Stimulated activated CD4-positive, alpha-beta T cell treated with anti-CD3 and anti-CD28 coated beads, Interleukin-12 subunit alpha, Interleukin-12 subunit beta, amount 100 ng/mL, for 24 hours (primary cell): Measurements from ENCODE around the gene MMP20.

Experiments used
- DNase-seq, 2 experiments: peaks; one replicate each; pipeline ENCODE4 v3.0.0-alpha.2; 2020; ENCODE audit warnings: low read depth in 2 of 2

MMP20 gene

DNA sequence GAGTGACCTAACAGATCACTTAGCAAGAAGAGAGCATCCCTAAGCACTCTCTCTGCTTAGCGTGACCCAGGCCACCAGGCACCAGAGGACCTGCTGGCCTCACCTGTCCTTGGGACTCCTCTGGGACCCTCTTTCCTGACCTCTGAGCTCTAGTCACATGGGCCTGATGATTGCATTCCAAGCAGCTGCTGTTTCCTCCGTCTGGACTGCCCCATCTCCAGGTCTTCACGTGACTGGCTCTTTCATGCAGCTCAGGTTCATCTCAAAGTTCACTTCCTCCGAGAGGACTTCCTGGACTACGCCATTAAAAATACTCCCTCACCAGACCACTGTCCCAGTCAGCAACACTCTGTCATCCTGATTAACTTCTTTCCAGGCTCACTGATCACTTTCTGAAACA, 2.9 kb downstream of the MMP20 start:
- no peak for DNase-seq

DNA sequence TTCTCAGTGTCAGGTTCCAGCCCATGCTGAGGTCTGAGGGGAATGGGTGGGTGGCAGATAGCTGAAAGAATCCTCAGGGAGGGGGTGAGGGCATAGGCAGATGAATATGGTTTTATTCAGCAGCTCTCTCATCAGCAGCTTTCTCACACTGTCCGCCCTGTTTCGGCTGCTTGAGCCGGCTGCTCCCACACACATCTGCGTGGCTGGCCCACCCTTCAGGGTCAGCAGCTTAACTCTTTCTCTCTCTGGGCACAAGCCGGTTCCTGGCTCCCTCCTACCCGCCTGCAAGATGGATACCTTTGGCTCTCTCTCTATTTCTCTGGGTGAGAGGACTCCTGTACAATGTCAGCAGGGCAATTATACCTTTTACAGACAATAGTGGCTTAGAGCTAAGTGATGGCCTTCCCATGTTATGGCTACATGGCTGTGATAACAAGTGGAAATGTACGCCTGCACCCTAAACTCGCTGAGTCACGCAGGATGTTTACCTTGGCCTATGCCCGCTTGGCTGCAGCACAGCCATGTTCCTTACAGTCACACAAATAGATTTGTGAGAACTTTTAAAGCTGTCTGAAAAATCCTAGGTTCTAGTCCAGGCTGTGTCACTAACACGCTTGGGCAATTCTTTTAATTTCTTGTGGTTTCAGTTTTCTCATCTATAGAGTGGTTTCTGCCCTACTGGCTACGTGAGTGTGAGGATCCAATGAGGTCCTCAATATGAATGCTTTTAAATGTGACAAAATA, 4.1 kb downstream of the MMP20 start:
- no peak for DNase-seq

DNA sequence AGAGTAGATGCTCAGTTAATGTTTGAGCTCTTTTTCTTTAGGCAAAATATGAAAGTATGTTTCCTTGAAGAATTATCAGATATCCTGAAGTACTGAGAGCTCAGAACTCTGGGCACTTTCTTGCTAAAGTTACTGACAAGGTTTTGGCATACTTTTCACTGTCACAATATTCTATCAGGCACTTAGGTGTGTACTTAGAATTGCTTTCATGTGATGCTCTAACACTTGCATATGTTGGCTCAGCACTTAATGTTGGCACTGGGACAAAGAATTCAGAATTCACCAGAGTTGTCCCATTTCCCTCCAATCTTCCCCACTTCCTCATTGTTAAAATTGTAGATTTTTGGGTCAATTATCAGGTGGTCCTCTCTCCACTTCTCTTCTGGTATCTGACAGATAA, 5.0 kb downstream of the MMP20 start:
- no peak for DNase-seq

DNA sequence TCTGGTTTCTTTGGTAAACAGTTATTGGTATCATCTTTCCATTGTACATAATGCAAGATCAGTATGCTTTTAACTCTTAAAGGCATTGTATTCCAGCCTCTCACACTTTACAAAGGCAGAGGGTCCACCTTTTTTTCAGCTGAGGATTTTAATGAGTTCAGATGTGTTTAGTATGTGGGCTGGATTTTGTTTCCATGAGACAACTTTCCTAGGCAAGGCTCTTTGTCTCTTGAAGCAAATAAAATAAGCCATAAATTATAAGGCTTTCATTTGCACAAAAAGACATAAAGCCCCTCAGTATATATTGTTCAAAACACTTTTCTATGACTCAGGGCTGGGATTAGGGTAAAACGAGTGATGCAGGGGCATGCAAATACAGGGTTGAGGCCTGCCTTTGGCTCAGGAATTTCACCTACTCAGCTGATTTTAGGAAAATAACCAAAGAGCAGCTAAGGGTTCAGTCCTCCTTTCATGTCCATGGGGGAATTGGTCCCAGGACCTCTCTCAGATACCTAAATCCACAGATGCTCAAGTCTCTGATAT, 7.6 kb downstream of the MMP20 start:
- DNase-seq = no peak

DNA sequence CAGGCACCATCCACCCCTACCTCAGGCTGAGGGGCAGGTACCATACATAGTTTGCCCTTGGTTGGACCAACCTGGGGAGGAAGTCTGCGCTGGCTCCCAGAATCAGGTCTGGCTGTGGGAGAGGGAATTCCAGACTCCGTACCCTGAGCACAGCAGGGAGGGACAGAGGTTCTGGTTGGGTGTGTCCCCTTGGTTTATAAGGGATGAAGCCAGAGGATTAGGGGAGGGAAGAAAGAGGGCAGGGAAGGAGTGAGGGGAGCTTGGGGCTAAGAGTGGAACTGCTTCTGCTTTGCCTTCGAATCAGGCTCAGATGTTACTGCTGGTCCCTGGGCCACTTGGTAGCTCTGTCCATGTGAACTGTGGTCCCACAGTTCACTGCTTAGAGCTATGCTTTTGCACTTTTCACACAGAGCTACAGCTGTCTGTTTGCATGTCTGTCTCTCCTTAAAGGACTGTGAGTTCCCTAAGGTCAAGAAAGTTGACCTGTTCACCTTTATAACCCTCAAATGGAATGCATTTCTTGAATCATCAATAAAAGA, 9.2 kb downstream of the MMP20 start:
- DNase-seq = no peak

DNA sequence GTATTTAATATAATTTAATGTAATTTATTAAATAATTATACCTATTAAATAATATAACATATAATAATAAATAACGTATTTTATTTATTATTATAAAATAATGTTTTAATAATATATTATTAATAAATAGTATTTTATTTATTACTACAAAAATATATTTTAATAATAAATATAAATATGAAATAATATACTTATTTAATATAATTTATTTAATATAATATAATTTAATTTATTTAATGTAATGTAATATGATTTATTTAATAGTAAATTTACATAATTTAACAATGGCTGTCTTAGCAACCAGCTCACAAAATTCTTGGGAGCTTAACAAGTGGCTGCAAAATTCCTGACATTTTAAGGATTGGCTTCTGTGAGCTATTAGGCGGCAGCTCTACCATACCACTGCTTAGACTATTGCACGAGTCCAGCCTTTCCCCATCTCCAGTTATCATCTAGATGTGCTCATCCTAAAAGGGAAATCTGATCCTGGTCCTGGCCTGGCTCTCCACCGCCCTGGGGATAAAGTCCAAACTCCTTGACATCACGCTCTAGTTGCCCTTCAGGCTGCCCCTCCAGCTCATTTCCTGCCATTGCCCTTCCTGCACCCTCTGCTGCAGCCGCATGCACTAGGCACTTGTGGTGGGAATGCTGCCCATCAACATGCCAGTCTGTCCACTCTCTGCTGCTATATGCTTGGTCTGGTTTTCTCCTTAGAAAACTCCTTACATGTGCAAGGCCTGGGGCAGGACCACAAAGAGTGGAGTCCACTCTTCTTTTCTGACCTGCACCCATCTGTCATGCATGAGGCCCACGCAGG, 9.8 kb downstream of the MMP20 start:
- no peak for DNase-seq

DNA sequence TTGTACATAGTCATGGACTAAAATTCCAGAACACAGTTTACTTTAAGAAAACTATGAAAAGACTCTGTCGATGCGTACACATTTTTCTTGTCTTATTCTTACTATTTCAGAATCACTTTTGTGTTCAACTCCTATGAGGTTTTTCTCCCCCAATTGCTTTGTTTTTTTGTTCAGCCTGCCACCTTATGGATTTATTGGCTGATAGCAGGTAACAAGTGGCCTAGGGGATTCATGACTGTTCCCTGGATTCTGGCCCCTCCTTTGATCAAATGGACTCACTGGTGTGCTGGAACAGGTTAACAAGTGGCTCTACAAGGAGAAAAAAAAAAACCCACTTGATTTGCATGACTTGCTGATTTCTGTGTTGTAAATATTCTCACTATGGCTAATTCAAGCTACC, 10.6 kb downstream of the MMP20 start:
- no peak for DNase-seq

DNA sequence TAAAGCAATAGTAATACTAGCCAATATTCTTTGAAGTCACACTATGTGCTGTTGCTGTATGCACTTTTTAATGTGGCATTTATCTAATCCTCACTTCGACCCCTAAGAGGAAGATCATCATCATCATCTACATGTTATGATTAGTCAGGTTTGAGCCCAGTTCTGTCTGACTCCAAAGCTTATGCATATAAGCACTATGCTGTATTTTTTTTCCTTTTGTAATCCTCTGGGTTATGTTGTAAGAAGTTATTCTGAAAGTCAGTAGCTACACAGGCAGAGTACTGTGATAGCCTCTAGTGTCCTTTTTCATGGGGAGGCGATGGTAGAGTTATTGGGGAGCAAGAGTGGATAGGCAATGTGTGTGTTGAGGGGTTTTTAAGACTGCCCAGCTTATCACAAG, 11.1 kb downstream of the MMP20 start:
- no peak for DNase-seq

DNA sequence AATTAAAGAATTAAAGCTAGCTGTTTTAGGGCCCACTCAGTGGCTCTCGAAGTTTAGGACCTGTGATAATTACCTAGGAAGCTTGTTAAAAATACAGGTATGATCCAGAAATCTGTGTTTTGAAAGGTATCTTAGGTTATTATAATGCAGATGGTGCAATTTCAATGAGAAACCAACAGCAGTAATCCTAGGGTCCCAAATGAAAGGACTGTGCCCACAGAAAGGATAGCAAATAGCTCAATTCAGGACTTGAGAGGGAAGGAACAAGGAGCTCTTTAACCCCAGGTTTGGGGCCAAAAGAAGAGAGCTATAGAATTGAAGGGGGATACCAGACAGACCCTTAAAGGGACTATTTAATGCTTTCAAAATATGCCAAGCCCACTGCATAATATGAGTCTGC, 11.7 kb downstream of the MMP20 start:
- no peak for DNase-seq

DNA sequence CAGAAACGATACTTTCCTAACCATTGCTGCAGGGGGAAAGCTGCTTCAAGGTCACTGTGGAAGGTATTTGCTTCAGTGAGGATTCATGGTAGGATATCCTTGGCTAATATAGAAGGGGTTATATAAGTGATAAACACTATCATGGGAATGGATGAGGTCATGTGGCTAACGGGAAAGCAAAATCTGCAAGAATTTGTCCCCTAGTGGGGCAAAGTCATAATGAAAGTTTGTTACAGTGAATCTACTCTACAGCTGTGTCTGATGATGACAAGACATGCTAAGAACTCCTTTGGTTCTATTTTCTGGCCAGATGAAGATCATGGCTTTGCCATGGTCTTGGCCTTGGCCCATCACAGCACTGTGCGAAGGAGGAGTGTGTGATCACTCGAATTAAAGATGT, 13.8 kb downstream of the MMP20 start:
- DNase-seq = no peak

DNA sequence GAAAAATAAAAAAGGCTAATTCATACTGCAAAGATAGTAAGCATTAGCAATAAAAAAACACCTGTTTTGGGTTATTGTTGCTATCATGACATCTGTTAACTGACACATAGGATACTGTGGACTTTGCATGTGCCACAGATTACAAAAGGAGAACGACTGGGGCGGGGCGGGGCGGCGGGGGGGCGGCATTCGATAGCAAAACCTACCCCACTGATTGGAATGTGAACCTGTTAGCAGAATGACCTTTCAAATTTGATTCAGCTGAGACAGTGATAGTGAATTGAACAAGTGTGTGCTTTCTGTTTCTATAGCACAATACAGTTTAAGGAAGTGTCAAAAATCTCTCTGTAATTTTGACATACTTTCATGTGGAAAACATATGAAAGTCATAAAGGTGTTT, 14.9 kb downstream of the MMP20 start:
- no peak for DNase-seq

DNA sequence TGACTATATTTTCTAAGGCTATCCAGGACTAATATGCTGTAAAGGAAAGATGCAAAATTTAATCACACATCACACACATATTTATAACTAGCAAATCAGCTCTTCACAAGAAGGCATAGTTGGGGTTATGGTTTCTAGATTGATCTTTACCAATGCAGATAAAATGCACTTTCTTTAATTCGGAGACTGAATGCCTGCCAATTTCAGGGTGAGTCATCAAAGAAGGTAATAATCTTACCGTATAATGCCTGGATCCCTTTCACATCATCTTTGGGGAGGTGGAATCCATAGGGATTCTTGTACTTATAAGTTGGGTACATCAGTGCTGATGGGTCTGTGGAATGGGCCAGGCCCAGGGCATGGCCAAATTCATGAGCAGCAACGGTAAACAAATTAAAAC, 16.4 kb downstream of the MMP20 start:
- no peak for DNase-seq

DNA sequence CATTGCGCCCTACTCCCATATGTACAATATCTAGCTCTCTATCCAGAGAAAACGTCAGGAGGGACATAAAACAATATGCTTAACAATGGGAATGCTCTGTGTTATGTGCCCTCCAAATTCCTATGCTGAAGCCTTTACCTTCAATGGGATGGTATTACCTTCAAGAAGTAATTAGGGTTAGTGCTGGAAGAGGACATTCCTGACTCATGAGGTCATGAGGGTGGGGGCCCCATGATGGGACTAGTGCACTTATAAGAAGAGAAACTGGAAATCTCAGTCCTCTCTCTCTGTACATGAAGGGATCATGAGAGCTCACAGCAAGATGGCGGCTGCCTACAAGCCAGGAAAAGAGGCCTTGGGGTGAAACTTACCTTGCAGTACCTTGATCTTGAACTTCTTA, 20.3 kb downstream of the MMP20 start:
- DNase-seq = no peak

DNA sequence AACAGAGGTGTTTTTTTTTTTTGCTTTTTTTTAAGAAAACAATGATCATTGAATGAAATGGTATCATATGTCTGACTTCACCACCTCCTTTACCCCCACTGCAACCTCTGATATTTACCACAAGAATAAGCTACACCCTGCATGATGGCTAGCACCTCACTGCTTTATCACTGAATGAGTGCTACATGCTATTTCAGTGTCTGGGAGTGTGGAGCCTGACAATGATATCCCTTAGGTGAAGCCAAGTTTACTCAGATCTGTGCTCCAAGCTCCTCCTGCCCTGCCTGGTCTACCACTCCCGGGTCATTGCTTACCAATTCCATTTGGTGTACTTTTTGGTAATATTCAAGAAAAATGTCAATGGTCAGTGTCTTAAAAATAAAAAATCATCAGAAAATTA, 21.1 kb downstream of the MMP20 start:
- no peak for DNase-seq

DNA sequence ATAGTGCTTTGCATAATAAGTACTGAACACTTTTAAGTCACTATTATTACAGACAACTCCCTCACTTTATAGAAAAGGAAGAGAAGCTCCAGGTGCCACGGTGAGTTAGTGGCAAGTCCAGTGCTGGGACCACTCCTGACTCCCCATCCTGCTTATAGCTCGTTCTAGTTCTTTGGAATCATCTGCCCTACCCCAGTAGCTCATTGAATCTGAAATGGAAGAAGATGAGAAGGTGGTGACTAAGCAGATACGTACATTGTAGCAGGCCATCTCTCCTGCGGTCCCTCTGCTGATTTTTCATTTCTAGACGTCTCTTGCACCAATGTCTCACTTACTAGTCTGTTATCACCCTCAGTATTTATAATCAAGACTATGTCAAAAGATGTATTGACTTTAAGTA, 21.6 kb downstream of the MMP20 start:
- DNase-seq = no peak

DNA sequence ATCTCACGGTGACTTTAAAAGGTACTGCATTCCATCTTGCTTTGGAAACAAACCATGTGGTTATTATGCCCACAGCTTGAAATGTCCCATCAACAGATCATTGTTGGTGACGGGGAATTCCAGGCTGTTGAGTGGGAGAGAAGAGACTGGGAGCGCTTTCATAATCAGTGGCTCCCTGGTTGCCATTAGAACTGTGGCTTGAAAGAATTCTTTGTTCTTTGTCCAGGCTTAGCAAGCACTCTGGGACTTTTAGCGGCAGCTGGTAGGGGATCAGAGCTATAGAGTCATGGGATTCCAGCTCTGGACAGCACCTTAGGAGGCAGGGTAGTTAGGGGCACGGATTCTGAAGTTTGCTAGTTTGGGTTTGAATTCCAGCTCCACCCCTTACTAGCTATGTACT, 22.0 kb downstream of the MMP20 start:
- DNase-seq = no peak

DNA sequence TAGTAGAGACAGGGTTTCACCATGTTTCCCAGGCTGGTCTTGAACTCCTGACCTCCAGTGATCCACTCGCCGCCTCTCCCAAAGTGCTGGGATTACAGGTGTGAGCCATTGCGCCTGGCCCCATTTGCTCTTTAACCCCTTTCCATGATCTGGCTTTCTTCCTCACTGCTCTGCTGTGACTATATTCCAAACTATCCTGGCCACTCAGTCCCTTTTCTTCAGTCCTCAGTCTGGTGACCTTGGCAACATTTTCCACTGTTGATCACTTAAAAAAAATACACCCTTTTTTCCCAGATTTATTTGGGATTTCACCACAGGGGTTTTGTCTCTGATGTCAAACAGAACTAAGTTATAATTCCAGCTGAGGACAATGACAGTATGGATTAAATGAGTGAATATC, 24.5 kb downstream of the MMP20 start:
- no peak for DNase-seq

DNA sequence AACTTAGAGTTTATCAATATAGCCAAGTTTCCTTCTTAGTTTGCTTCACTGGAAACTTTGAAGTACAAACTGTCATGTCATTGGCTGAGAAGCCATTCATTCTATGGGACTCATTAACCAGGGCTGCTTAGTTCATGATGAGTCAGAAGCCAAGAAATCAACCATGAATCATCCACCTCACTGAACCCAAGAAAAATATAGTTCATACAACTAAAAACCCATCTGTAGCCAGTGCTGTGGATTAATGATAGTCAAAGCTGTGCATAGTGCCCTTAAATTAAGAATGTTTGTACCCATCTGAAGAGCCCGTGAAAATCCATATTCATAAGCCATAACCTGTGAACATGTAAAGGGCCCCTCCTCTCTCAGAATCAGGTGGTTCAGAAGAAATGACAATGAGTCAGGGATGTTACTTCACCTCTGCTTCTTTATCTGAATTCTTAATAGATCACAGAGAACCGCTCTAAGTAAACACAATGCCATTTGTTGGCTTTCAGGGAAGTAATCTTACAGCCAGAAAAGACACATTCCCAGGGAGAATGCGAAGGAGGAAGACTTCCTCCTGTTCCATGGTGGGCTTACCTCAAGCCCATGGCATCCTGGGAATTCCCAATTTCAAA, 25.4 kb downstream of the MMP20 start:
- no peak for DNase-seq

DNA sequence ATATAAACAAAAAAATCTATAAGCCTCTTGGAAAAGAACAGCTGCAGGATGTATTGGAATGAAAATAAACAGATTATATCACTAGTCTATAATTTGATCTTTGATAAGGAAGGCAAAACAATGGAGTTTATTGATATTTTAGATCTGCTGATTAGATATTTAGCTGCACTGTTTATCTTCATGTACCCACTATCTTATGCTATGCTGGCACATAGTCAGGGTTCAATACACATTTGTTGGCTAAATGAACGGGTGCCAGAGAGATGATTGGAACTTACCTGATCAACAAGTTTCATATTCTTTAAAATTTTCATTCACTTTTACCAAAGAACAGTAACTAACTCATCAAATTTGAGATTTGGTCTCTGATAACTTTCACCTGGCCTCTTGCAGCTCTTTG, 26.9 kb downstream of the MMP20 start:
- DNase-seq = no peak

DNA sequence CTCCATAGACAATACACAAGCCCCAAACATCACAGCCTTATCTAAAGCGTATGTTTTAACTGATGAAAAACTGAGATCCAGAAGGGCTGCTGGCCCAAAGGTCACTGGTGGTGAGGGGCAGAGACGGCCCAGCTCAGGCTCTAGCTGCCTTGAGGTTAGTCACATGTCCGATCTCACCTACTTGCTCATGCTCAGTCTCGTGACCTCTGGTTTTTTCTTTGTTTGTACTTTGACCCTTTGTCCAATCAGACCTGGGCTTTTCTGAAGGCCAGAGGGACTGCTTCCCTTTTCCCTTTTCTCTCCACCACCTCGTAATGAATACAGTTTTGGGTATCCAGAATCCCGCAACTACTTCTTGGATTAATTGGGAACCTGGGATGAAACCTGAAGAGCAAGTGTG, 28.6 kb downstream of the MMP20 start:
- DNase-seq = no peak

DNA sequence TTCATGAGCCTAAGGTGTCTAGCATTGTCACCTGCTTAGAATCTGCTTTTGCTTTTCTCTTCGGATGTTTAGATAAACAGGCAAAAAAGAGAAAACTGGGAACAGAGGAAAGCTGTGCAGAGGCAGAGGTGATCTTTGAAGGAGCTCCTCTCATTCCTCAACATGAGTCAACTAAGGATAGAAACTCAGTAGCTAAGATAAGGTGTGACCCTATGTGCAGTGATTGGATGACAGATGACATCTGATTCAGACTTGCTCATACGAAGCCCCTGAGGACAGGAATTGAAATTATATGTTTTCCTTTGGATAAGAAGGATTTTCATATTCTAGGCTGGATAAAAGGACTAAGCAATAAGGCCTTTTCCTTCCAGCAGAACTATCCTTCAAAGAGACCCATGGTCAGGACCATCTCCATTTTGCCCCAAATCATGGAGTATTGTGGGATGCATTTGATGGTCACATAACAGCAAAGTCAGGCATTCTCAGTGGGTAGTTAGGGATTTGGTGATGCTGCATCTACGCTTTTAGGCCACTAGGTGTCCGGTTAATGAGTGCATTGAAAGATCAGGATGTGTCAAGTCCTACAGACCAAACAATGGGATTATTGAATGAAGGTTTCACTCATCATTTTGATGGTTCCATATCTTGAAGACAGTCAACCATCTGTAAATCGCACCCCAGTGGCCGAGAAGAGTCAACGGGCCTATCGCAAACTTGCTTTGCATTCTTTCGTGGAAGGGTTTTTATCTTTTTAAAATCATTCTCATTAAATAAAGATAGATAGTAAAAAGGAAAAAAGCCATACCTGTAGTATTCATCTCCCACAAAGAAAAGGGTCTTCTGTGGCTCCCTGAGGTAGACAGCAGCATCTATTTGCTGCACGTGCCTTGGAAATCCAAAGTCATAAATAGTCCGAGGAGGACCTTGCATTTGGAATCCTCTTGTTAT, 32.2 kb downstream of the MMP20 start:
- DNase-seq = no peak
